ENCODE measurements around the gene TANGO2.

GRCh38 chr22:20065896-20066616 lies 45.1 kb downstream of the TANGO2 start:
- TF ChIP-seq CTCF (IDR thresholded peaks at IDR 0.05; ENCODE audit: low read length) (no peak), EZH2 (IDR thresholded peaks at IDR 0.05; ENCODE audit: borderline replicate concordance, low read length) (no peak)
